Astrocyte (in vitro differentiated cells and primary cell): Measurements from ENCODE around the gene SRCIN1.

Experiments
- EZH2 ChIP-seq: IDR thresholded peaks from 2 replicates; pipeline ENCODE4 v1.6.1; 2012; ENCODE audit warnings: mild to moderate bottlenecking, low read length, inconsistent platforms; ENCODE audit not compliant: insufficient read depth
- TF ChIP-seq, protein P1 (sequence below): IDR thresholded peaks from 2 replicates; pipeline ENCODE4 v1.5.1; 2011; ENCODE audit warnings: low read depth, mild to moderate bottlenecking, inconsistent platforms, low read length, moderate library complexity; ENCODE audit not compliant: insufficient read depth

GRCh38 chr17:38616361-38616760 lies 10.6 kb upstream of the SRCIN1 start:
- TF ChIP-seq, protein P1, sequence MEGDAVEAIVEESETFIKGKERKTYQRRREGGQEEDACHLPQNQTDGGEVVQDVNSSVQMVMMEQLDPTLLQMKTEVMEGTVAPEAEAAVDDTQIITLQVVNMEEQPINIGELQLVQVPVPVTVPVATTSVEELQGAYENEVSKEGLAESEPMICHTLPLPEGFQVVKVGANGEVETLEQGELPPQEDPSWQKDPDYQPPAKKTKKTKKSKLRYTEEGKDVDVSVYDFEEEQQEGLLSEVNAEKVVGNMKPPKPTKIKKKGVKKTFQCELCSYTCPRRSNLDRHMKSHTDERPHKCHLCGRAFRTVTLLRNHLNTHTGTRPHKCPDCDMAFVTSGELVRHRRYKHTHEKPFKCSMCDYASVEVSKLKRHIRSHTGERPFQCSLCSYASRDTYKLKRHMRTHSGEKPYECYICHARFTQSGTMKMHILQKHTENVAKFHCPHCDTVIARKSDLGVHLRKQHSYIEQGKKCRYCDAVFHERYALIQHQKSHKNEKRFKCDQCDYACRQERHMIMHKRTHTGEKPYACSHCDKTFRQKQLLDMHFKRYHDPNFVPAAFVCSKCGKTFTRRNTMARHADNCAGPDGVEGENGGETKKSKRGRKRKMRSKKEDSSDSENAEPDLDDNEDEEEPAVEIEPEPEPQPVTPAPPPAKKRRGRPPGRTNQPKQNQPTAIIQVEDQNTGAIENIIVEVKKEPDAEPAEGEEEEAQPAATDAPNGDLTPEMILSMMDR = no peak
- TF ChIP-seq EZH2 = no peak
